ENCODE data around the gene USP53.

Gene USP53

DNA sequence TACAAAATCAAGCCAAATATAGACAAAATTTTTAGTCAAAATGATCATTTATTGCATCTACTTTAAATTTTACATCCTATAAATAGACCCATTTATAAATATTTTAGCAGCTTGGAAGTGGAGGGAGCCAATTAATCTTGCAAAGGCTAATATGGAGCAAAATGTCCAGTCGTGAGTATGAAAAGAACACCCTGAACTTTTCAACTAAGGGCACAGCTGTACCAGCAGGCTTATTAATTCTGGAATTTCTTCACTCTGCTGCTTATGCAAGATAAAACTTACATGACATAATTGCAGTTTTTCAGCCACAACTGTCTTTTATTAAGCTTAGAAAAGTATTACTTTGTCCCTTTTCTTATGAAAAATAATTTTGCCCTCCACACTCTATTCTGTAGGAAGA lies 22.9 kb upstream of the USP53 start:
- Histone ChIP-seq H3K27ac (ENCODE audit: low read depth, low read length) (no peak overlapping the region), H4K20me1 (ENCODE audit: control insufficient read depth, insufficient read depth, low read depth, low read length) (no peaks in the 10 kb centered on the region), H3K4me3 (ENCODE audit: low read length) (no peak overlapping the region), H3K9me2 (replicated peaks; ENCODE audit: control insufficient read depth, low read length) (no peaks in the 10 kb centered on the region), H3K9me3 (ENCODE audit: control insufficient read depth, insufficient read depth, low read length) (no peaks in the 10 kb centered on the region), H3F3A (ENCODE audit: control insufficient read depth, insufficient read depth) (no peaks in the 10 kb centered on the region), H3K4me2 (ENCODE audit: low read length) (no peak overlapping the region), H3K36me3 (ENCODE audit: control insufficient read depth, low read length) (no peaks in the 10 kb centered on the region), H3K27me3 (ENCODE audit: control insufficient read depth, low read length) (no peaks in the 10 kb centered on the region), H3K4me1 (ENCODE audit: control insufficient read depth, low read length) (no peaks in the 10 kb centered on the region), H3K79me2 (ENCODE audit: control insufficient read depth, low read length) (no peaks in the 10 kb centered on the region)
- TF ChIP-seq, protein P1, sequence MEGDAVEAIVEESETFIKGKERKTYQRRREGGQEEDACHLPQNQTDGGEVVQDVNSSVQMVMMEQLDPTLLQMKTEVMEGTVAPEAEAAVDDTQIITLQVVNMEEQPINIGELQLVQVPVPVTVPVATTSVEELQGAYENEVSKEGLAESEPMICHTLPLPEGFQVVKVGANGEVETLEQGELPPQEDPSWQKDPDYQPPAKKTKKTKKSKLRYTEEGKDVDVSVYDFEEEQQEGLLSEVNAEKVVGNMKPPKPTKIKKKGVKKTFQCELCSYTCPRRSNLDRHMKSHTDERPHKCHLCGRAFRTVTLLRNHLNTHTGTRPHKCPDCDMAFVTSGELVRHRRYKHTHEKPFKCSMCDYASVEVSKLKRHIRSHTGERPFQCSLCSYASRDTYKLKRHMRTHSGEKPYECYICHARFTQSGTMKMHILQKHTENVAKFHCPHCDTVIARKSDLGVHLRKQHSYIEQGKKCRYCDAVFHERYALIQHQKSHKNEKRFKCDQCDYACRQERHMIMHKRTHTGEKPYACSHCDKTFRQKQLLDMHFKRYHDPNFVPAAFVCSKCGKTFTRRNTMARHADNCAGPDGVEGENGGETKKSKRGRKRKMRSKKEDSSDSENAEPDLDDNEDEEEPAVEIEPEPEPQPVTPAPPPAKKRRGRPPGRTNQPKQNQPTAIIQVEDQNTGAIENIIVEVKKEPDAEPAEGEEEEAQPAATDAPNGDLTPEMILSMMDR (IDR thresholded peaks at IDR 0.05; ENCODE audit: low read depth, low read length, poor library complexity, severe bottlenecking): no peak

DNA sequence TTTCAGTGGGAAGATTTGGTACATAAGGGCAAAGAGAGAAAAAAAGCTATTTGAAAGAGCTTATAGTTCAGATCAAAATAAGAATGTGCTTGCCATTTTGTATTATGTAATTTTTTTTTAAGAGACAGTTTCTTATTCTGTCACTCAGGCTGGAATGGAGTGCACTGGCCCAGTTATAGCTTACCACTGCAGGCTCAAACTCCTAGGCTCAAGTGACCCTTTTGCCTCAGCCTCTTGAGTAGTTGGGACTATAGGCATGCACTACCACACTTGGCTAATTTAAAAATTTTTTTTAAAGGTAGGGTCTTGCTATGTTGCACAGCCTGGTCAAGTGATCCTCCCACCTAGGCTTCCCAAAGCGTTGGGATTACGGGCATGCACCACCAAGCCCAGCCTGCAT lies 22.2 kb upstream of the USP53 start:
- Histone ChIP-seq H3K36me3 (ENCODE audit: control insufficient read depth, low read length) (no peaks in the 10 kb centered on the region), H3K9me2 (replicated peaks; ENCODE audit: control insufficient read depth, low read length) (no peaks in the 10 kb centered on the region), H3F3A (ENCODE audit: control insufficient read depth, insufficient read depth) (no peaks in the 10 kb centered on the region), H3K4me3 (ENCODE audit: low read length) (no peak overlapping the region), H3K4me1 (ENCODE audit: control insufficient read depth, low read length) (peaks cover 3% of the 10 kb centered on the region), H3K79me2 (ENCODE audit: control insufficient read depth, low read length) (no peaks in the 10 kb centered on the region), H3K9me3 (ENCODE audit: control insufficient read depth, insufficient read depth, low read length) (no peaks in the 10 kb centered on the region), H3K4me2 (ENCODE audit: low read length) (no peak overlapping the region), H3K27ac (ENCODE audit: low read depth, low read length) (no peak overlapping the region), H3K27me3 (ENCODE audit: control insufficient read depth, low read length) (no peaks in the 10 kb centered on the region), H4K20me1 (ENCODE audit: control insufficient read depth, insufficient read depth, low read depth, low read length) (no peaks in the 10 kb centered on the region)
- TF ChIP-seq, protein P1 (IDR thresholded peaks at IDR 0.05; ENCODE audit: low read depth, low read length, poor library complexity, severe bottlenecking): no peak
- TF ChIP-seq EZH2phosphoT487 (IDR thresholded peaks at IDR 0.05; ENCODE audit: borderline replicate concordance, low read length): no peak

DNA sequence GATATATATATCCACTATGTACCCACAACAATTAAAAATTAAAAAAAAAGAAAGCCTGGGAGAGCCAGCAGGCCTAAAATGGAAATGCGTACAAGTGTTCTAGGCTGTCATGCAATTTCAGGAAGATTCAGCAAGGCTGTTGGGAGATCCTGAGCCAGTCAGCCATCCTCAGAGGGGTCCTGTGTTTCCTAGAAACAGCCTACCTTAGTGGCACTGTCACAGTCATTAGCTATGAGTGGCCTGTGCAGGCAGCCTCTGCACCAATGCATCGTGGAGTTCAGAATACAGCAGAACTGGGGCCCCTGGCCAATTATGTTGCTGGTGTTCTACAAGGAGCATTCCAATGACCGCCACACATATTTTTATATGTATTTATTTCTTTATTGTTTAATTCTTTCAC lies 21.0 kb upstream of the USP53 start:
- H3F3A ChIP-seq (ENCODE audit: control insufficient read depth, insufficient read depth): no peaks in the 10 kb centered on the region
- peaks cover 4% of the 10 kb centered on the region; the same call in 1 of the 2 replicates for H3K9me3 ChIP-seq (ENCODE audit: control insufficient read depth, insufficient read depth, low read length)
- TF ChIP-seq, protein P1 (IDR thresholded peaks at IDR 0.05; ENCODE audit: low read depth, low read length, poor library complexity, severe bottlenecking): no peak
- no peak for TF ChIP-seq EZH2phosphoT487 (IDR thresholded peaks at IDR 0.05; ENCODE audit: borderline replicate concordance, low read length)

DNA sequence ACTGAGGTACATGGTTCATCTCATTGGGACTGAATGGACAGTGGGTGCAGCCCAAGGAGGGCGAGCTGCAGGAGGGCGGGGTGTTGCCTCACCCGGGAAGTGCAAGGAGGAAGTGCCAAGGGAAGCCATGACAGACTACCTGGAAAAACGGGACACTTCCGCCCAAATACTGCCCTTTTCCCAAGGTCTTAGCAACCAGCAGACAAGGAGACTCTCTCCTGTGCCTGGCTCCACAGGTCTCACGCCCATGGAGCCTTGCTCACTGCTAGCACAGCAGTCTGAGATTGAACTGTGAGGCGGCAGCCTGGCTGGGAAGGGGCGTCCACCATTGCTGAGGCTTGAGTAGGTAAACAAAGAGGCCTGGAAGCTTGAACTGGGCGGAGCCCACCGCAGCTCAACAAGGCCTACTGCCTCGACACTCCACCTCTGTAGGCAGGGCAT lies 14.7 kb upstream of the USP53 start:
- TF ChIP-seq EZH2phosphoT487 (IDR thresholded peaks at IDR 0.05; ENCODE audit: borderline replicate concordance, low read length): no peak
- TF ChIP-seq, protein P1 (IDR thresholded peaks at IDR 0.05; ENCODE audit: low read depth, low read length, poor library complexity, severe bottlenecking): no peak
- Histone ChIP-seq H4K20me1 (ENCODE audit: control insufficient read depth, insufficient read depth, low read depth, low read length) (no peaks in the 10 kb centered on the region), H3K9me3 (ENCODE audit: control insufficient read depth, insufficient read depth, low read length) (peaks cover 4% of the 10 kb centered on the region; the same call in 1 of the 2 replicates), H3K79me2 (ENCODE audit: control insufficient read depth, low read length) (no peaks in the 10 kb centered on the region), H3K36me3 (ENCODE audit: control insufficient read depth, low read length) (no peaks in the 10 kb centered on the region), H3F3A (ENCODE audit: control insufficient read depth, insufficient read depth) (no peaks in the 10 kb centered on the region), H3K4me3 (ENCODE audit: low read length) (no peak overlapping the region), H3K9me2 (replicated peaks; ENCODE audit: control insufficient read depth, low read length) (no peaks in the 10 kb centered on the region), H3K4me1 (ENCODE audit: control insufficient read depth, low read length) (peaks cover 27% of the 10 kb centered on the region), H3K4me2 (ENCODE audit: low read length) (no peak overlapping the region), H3K27me3 (ENCODE audit: control insufficient read depth, low read length) (no peaks in the 10 kb centered on the region), H3K27ac (ENCODE audit: low read depth, low read length) (no peak overlapping the region)

More for the DNA sequence above, 21.0 kb upstream of the USP53 start:
- no peaks in the 10 kb centered on the region for H3K79me2 ChIP-seq (ENCODE audit: control insufficient read depth, low read length)
- H4K20me1 ChIP-seq (ENCODE audit: control insufficient read depth, insufficient read depth, low read depth, low read length): no peaks in the 10 kb centered on the region
- no peaks in the 10 kb centered on the region for H3K27me3 ChIP-seq (ENCODE audit: control insufficient read depth, low read length)
- H3K36me3 ChIP-seq (ENCODE audit: control insufficient read depth, low read length): no peaks in the 10 kb centered on the region
- H3K27ac ChIP-seq (ENCODE audit: low read depth, low read length): no peak overlapping the region
- H3K4me1 ChIP-seq (ENCODE audit: control insufficient read depth, low read length): peaks cover 15% of the 10 kb centered on the region
- H3K4me3 ChIP-seq (ENCODE audit: low read length): no peak overlapping the region
- no peak overlapping the region for H3K4me2 ChIP-seq (ENCODE audit: low read length)
- no peaks in the 10 kb centered on the region for H3K9me2 ChIP-seq (replicated peaks; ENCODE audit: control insufficient read depth, low read length)
